ENCODE data around the gene IFITM2.
"Not testable (repeated sequence)": the region's sequence is repeated elsewhere in the genome, so short reads cannot be mapped to it uniquely, and the experiment has no call there.

IFITM2 gene

DNA sequence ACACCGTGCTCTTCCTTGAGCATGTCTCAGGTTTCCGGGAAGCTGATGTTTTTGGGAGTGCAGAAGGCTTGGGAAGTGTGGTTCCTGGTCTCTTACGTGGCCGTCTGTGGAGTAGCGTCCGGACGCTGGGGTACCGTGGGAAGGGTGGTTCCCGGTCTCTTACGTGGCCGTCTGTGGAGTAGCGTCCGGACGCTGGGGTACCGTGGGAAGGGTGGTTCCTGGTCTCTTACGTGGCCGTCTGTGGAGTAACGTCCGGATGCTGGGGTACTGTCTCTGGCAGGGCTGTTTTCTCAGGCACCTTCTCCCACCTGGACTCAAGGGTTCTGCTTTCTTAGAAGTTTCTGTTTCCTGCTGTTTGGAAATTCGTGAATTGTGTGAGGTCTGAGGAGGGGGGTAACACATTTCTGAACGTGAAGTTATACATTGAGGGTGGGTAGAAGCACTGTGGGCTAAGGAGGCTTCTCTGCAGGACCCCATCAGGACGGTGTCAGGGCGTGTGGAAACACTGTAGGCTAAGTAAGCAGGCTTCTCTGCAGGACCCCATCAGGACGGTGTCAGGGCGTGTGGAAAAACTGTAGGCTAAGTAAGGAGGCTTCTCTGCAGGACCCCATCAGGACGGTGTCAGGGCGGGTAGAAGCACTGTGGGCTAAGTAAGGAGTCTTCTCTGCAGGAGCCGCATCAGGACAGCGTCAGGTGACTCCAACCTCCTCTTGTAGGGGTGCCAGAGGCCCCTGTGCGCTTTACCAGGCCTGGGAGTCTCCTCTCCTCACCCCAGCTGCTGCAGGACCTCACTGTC lies 18.4 kb downstream of the IFITM2 start:
- Histone ChIP-seq H3K9me3 (replicated peaks in 1 of 11) (peaks cover 0 to under 1% (median 0%) of the 10 kb centered on the region in 11 experiments; a peak in 1 of 22 replicates), H3K36me3 (no peaks in the 10 kb centered on the region), H4K20me1 (no peaks in the 10 kb centered on the region), H3K4me3 (peak overlapping the region in 4 of 10 experiments; percentile 1 to 45 (median 9); a peak in 4 of 20 replicates), H3K27ac (peak overlapping the region; percentile 81 to 97 (median 93)), H3K9ac (peak overlapping the region; percentile 72 to 84 (median 80)), H3K4me1 (peaks cover 67 to 88% (median 78%) of the 10 kb centered on the region in 10 experiments), H3K4me2 (peak overlapping the region; percentile 77 to 96 (median 91)), H3K27me3 (peaks cover 0 to 7% (median 0%) of the 10 kb centered on the region in 11 experiments; a peak in 2 of 22 replicates)
- TF ChIP-seq Cebpa-rat (IDR thresholded peaks at IDR 0.05): no peak

DNA sequence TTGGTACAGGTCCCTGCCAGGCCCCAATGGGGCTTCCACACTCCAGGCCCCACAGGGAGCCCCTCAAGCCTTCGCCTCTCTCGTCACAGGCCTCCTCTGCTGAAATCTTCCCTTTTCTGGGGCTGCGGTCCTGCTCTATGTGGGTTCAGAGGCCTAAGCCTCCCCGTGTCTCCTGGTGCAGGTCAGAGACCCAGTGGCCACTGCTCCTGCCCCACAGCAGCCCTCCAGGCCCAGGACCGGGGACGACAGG lies 18.9 kb downstream of the IFITM2 start:
- TF ChIP-seq Cebpa-rat (IDR thresholded peaks at IDR 0.05): no peak
- Histone ChIP-seq H3K36me3 (no peaks in the 10 kb centered on the region), H3K27me3 (peaks cover 0 to 12% (median 0%) of the 10 kb centered on the region in 11 experiments; a peak in 4 of 22 replicates), H3K9me3 (replicated peaks in 1 of 11) (peaks cover 0 to 6% (median 0%) of the 10 kb centered on the region in 11 experiments; a peak in 6 of 22 replicates), H3K4me2 (peak overlapping the region; percentile 77 to 96 (median 91)), H3K27ac (peak overlapping the region; percentile 81 to 97 (median 93)), H4K20me1 (no peaks in the 10 kb centered on the region), H3K4me3 (peak overlapping the region in 4 of 10 experiments; percentile 1 to 45 (median 9); a peak in 6 of 20 replicates), H3K9ac (peak overlapping the region; percentile 72 to 84 (median 80)), H3K4me1 (peaks cover 72 to 92% (median 82%) of the 10 kb centered on the region in 10 experiments)

DNA sequence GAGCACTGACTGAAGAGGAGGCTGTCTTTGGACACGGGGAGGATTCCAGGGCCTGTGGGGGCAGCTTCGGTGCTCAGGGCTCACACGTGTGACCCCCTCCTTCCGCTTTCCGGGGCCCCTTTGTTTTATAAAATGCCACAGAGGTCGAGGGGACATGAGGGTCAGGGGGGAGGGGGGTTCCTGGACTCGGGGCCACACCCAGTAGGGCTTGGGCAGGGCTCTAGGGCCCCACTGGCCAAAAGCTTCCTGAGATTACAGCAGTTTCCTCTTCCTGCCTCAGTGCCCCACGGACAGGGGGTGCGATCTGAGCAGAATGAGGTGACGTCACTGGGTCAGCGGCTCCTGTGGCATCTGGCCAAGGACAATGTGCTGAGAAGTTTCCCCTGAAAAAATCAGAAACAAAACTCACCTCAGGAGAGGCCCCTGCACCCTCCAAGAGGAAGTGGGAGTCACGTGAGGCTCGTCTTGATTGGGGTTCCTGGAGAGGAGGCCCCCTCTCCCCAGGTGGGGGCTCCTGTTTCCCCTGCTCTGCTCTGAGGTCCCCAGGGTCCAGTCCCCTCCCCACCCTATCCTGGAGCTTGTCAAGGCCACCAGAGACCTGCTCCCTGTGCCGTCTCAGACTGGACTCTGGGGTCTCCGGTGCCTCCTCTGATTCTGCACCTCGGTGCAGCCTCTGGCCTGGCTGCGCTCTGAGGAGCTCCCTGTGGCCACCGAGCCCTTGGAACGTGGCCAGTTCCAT lies 19.4 kb downstream of the IFITM2 start:
- Histone ChIP-seq H3K4me2 (peak overlapping the region; percentile 77 to 96 (median 91)), H3K4me3 (peak overlapping the region in 6 of 10 experiments; percentile 1 to 45 (median 14); a peak in 8 of 20 replicates), H3K9me3 (replicated peaks in 1 of 11) (peaks cover 0 to 11% (median 0%) of the 10 kb centered on the region in 11 experiments; a peak in 6 of 22 replicates), H3K9ac (peak overlapping the region; percentile 72 to 84 (median 80)), H3K27ac (peak overlapping the region; percentile 81 to 97 (median 93)), H3K4me1 (peaks cover 77 to 97% (median 87%) of the 10 kb centered on the region in 10 experiments), H3K36me3 (no peaks in the 10 kb centered on the region), H4K20me1 (no peaks in the 10 kb centered on the region), H3K27me3 (peaks cover 0 to 12% (median 0%) of the 10 kb centered on the region in 11 experiments; a peak in 4 of 22 replicates)
- no peak for TF ChIP-seq Cebpa-rat (IDR thresholded peaks at IDR 0.05)

DNA sequence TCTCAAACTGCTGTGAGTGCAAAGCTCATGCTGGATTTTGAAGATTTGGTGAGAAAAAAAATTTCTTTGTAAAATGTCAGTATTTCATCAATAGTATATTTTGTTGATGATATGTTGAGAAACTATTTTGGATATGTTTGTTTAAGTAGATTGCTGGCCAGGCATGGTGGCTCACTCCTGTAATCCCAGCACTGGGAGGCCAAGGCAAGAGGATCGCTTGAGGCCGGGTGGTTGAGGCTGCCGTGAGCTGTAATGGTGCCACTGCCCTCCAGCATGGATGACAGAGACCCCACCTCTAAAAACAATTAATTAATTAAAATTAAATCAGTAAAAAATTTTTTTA lies 19.9 kb downstream of the IFITM2 start:
- peaks cover 0 to 12% (median 0%) of the 10 kb centered on the region in 11 experiments; a peak in 4 of 22 replicates for H3K27me3 ChIP-seq
- peaks cover 0 to 15% (median 0%) of the 10 kb centered on the region in 11 experiments; a peak in 6 of 22 replicates for H3K9me3 ChIP-seq (replicated peaks in 1 of 11)
- H3K27ac ChIP-seq: peak overlapping the region; percentile 81 to 97 (median 93)
- peaks cover 82 to 98% (median 92%) of the 10 kb centered on the region in 10 experiments for H3K4me1 ChIP-seq
- no peaks in the 10 kb centered on the region for H3K36me3 ChIP-seq
- H3K4me2 ChIP-seq: peak overlapping the region; percentile 77 to 96 (median 91)
- peak overlapping the region in 3 of 10 experiments; percentile 14 to 45 (median 28); a peak in 4 of 20 replicates for H3K4me3 ChIP-seq
- no peak for TF ChIP-seq Cebpa-rat (IDR thresholded peaks at IDR 0.05)
- H4K20me1 ChIP-seq: no peaks in the 10 kb centered on the region
- H3K9ac ChIP-seq: peak overlapping the region; percentile 72 to 84 (median 80); a peak in 21 of 22 replicates

DNA sequence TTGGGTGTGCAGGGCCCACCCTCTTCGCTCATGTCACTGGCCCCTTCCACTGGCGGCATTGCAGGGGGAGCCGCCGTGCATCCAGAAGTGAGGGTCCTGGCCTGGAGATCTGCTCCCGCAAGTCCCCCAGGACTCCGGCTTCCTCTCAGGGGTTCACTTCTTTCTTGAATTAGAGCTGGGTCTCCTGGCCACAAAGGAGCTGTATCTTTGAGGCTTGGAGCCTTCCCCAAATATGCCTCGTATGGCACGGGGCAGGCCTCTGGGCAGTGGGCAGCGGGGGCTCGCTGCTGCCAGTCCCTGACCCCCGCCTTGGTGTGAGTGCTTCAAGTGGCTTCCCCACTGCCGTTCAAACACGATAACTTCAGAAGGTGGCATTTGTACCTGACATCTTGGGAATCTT lies 20.4 kb downstream of the IFITM2 start:
- no peak for TF ChIP-seq Cebpa-rat (IDR thresholded peaks at IDR 0.05)
- H3K4me1 ChIP-seq: peaks cover 87 to 98% (median 93%) of the 10 kb centered on the region in 10 experiments
- H3K27me3 ChIP-seq: peaks cover 0 to 12% (median 0%) of the 10 kb centered on the region in 11 experiments; a peak in 4 of 22 replicates
- peaks cover 0 to 19% (median 2%) of the 10 kb centered on the region in 11 experiments; a peak in 11 of 22 replicates for H3K9me3 ChIP-seq (replicated peaks in 1 of 11)
- no peaks in the 10 kb centered on the region for H4K20me1 ChIP-seq
- H3K36me3 ChIP-seq: no peaks in the 10 kb centered on the region
- H3K27ac ChIP-seq: peak overlapping the region; percentile 26 to 97 (median 92); a peak in 18 of 22 replicates
- 0 out of 20 replicates have a peak overlapping the region, but pooled peaks of 1 of the 10 experiments have one; percentile 13 for H3K4me3 ChIP-seq
- H3K9ac ChIP-seq: peak overlapping the region in 10 of 11 experiments; percentile 6 to 84 (median 48); a peak in 12 of 22 replicates
- H3K4me2 ChIP-seq: peak overlapping the region; percentile 77 to 96 (median 91)

DNA sequence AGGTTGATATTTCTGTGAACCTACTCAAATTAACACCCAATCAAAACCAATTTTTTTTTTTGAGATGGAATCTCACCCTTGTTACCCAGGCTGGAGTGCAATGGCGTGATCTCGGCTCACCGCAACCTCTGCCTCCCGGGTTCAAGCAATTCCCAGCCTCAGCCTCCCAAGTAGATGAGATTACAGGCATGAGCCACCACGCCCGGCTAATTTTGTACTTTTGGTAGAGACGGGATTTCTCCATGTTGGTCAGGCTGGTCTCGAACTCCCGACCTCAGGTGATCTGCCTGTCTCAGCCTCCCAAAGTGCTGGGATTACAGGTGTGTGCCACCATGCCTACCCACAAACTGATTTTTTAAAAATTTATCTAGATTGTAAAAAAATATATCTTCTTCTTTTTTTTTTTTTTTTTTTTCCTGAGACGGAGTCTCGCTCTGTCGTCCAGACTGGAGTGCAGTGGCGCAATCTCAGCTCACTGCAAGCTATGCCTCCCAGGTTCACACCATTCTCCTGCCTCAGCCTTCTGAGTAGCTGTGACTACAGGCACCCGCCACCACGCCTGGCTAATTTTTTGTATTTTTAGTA lies 21.0 kb downstream of the IFITM2 start:
- peaks cover 0 to 23% (median 5%) of the 10 kb centered on the region in 11 experiments; a peak in 11 of 22 replicates for H3K9me3 ChIP-seq (replicated peaks in 1 of 11)
- H3K27me3 ChIP-seq: peaks cover 0 to 12% (median 0%) of the 10 kb centered on the region in 11 experiments; a peak in 4 of 22 replicates
- H4K20me1 ChIP-seq, H3K4me3 ChIP-seq, H3K36me3 ChIP-seq: not testable (repeated sequence)
- H3K4me1 ChIP-seq: peaks cover 84 to 100% (median 96%) of the 10 kb centered on the region in 10 experiments
- peak overlapping the region in 2 of 11 experiments; percentile 6 to 72; a peak in 5 of 22 replicates for H3K9ac ChIP-seq
- peak overlapping the region; percentile 77 to 96 (median 91) for H3K4me2 ChIP-seq
- peak overlapping the region in 8 of 11 experiments; percentile 8 to 97 (median 92); a peak in 14 of 22 replicates for H3K27ac ChIP-seq

DNA sequence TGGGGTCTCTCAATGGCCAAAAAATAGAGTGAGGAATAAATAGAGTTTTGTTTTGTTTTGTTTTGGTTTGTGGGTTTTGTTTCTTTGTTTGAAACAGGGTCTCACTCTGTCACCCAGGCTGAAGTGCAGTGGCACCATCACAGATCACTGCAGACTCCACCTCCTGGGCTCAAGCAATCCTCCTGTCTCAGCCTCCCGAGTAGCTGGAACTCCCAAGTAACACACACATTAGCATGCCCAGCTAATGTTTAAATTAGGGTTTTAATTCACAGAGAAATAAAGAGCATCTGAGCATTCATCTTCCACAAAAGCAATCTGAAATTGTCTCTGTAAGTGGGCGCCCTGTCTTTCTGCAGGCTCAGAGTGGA lies 22.3 kb downstream of the IFITM2 start:
- peaks cover 78 to 99% (median 92%) of the 10 kb centered on the region in 10 experiments for H3K4me1 ChIP-seq
- peak overlapping the region; percentile 70 to 96 (median 88) for H3K4me2 ChIP-seq
- H3K9ac ChIP-seq: no peak overlapping the region; a peak in 1 of 22 replicates
- peaks cover 0 to 12% (median 0%) of the 10 kb centered on the region in 11 experiments; a peak in 4 of 22 replicates for H3K27me3 ChIP-seq
- peak overlapping the region in 3 of 11 experiments; percentile 11 to 42 (median 24); a peak in 4 of 22 replicates for H3K27ac ChIP-seq
- H3K36me3 ChIP-seq: no peaks in the 10 kb centered on the region
- no peaks in the 10 kb centered on the region for H4K20me1 ChIP-seq
- peaks cover 0 to 23% (median 6%) of the 10 kb centered on the region in 11 experiments; a peak in 11 of 22 replicates for H3K9me3 ChIP-seq (replicated peaks in 1 of 11)
- no peak overlapping the region for H3K4me3 ChIP-seq
- no peak for TF ChIP-seq Cebpa-rat (IDR thresholded peaks at IDR 0.05)

DNA sequence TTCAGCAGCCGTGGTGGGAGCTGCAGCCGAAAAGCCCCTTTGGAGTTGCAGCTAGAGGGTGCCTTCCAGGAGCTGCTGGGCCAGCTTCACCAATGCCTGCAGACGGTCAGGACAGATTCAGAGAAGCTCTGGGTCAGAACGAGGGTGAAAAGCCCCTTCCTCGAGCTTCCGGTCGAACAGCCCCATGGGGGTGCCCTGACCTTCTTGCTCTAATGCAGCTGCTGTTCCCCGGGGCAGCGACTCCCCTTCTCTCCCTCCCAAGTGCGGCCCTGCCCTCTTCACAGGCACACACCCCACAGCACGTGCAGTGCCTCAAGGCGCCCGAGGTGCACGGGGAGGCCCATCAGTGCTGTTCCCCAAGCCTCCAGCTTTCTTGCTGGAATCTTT lies 22.7 kb downstream of the IFITM2 start:
- Histone ChIP-seq H4K20me1 (no peaks in the 10 kb centered on the region), H3K4me1 (peaks cover 78 to 99% (median 92%) of the 10 kb centered on the region in 10 experiments), H3K9me3 (replicated peaks in 1 of 11) (peaks cover 0 to 23% (median 6%) of the 10 kb centered on the region in 11 experiments; a peak in 11 of 22 replicates), H3K27me3 (peaks cover 0 to 12% (median 0%) of the 10 kb centered on the region in 11 experiments; a peak in 4 of 22 replicates), H3K36me3 (no peaks in the 10 kb centered on the region), H3K9ac (peak overlapping the region in 3 of 11 experiments; percentile 32 to 47 (median 39); a peak in 4 of 22 replicates), H3K4me2 (peak overlapping the region; percentile 70 to 96 (median 87)), H3K27ac (peak overlapping the region in 4 of 11 experiments; percentile 12 to 43 (median 33); a peak in 8 of 22 replicates), H3K4me3 (peak overlapping the region in 1 of 10 experiments; percentile 3; a peak in 1 of 20 replicates)
- no peak for TF ChIP-seq Cebpa-rat (IDR thresholded peaks at IDR 0.05)
